Measurements from ENCODE around the gene CFAP210. TPM values are rescaled to one million over a fixed set of nuclear protein-coding genes. Genes with fewer than 3 reads are reported as not detected.

The CFAP210 gene
- total RNA-seq, 4 donors from 2014 or later = not detected

GRCh38 chr2:169659320-169659719, 34.9 kb downstream of the CFAP210 start:
- TF ChIP-seq, protein P1, sequence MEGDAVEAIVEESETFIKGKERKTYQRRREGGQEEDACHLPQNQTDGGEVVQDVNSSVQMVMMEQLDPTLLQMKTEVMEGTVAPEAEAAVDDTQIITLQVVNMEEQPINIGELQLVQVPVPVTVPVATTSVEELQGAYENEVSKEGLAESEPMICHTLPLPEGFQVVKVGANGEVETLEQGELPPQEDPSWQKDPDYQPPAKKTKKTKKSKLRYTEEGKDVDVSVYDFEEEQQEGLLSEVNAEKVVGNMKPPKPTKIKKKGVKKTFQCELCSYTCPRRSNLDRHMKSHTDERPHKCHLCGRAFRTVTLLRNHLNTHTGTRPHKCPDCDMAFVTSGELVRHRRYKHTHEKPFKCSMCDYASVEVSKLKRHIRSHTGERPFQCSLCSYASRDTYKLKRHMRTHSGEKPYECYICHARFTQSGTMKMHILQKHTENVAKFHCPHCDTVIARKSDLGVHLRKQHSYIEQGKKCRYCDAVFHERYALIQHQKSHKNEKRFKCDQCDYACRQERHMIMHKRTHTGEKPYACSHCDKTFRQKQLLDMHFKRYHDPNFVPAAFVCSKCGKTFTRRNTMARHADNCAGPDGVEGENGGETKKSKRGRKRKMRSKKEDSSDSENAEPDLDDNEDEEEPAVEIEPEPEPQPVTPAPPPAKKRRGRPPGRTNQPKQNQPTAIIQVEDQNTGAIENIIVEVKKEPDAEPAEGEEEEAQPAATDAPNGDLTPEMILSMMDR (IDR thresholded peaks at IDR 0.05; ENCODE audit: low read depth) = no peak

GRCh38 chr2:169658877-169659276, 35.3 kb downstream of the CFAP210 start:
- TF ChIP-seq, protein P1 (IDR thresholded peaks at IDR 0.05; ENCODE audit: low read depth) = no peak

DNA sequence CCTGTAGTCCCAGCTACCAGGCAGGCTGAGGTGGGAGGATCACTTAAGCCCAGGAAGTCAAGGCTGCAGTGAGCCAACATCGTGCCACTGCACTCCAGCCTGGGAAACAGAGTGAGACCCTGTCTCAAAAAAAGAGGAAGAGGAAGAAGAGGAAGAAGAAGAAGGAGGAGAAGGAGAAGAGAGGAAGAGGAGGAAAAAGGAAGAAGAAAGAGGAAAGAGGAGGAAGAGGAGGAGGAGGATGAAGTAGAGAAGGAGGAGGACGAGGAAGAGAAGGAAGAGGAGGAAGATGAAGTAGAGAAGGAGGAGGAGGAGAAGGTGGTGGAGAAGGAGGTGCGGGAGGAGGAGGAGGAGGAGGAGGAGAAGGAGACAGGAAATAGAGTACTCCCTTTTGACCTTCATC, 38.0 kb downstream of the CFAP210 start:
- TF ChIP-seq, protein P1 (IDR thresholded peaks at IDR 0.05; ENCODE audit: low read depth) = no peak

- TF ChIP-seq, protein P1 (IDR thresholded peaks at IDR 0.05; ENCODE audit: low read depth) = no peak
These were observed 40.6 kb downstream of the CFAP210 start for GRCh38 chr2:169653636-169654035.

DNA sequence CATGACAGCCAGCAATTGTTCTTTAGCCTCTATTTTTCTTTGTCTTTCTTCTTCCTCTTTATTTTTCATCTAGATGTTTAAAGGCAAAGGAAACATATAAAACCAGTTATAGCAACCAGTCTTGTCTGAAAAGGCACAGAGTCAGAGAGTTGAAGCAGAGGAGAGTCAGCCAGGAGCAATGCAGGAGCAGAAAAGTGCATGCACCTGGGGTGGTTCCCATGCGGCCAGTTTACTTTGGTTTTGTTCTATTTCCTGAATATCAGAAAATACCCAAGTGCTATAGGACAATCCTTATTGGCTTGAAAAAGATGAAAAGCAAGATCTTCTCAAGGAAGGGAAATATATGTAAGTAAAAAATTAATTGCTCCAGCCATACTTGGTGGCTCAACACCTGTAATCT, 44.9 kb downstream of the CFAP210 start:
- TF ChIP-seq, protein P1 (IDR thresholded peaks at IDR 0.05; ENCODE audit: low read depth) = no peak

DNA sequence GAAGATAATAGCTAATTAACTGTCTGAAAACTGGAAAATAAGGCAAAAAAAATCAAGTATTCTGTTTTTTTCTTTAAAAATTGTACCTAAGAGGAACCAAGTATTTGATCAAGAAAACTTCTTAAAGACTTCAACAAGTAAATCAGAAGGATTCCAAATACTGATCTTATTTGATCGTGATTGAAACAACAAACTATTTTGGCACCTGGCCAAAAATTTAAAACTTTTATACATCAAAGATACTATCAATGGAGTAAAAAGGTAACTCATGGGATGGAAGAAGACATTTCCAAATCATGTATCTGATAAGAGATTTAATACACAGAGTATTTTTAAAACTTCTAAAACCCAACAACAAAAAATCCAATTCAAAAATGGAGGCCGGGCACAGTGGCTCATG, 46.7 kb downstream of the CFAP210 start:
- TF ChIP-seq, protein P1 (IDR thresholded peaks at IDR 0.05; ENCODE audit: low read depth) = no peak

GRCh38 chr2:169644173-169644572, 50.0 kb downstream of the CFAP210 start:
- TF ChIP-seq, protein P1 (IDR thresholded peaks at IDR 0.05; ENCODE audit: low read depth) = no peak

Measured in subcutaneous adipose tissue (tissue), 4 donors.